Measurements from ENCODE around the gene COL11A2. TPM values are rescaled to one million over a fixed set of nuclear protein-coding genes. Genes with fewer than 3 reads are reported as not detected.
A peak's percentile ranks its signal among the peaks of the same experiment; 100 is the strongest.

The COL11A2 gene
- total RNA-seq, 1 donor from 2014 or later = 3.3 TPM

DNA sequence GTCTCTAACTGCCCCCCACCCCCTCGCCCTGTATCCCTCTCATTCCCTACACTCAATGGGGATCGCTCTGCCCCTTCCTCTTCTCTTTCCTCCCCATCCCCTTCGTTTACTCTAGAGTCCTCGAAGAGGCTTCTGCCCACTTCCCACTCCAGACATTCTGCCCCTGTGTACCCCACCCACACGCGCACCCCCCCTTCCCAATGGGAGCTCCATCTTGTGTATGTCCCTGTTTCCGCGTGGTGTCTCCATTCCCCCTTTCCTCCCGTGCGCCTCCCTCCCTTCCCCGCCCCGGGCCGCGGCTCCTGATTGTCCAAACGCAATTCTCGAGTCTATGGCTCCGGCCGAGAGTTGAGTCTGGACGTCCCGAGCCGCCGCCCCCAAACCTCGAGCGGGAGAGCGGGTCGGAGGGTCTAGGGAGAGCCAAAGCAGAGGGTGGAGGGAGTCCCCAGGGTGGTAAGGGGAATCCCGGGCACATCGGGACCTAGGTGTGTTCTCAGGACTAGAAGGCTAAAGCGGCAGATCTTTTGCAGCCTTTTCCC lies 15.4 kb upstream of the COL11A2 start:
- Mint-ChIP-seq H3K4me3 (ENCODE audit: unreplicated experiment) (peak overlapping the region; percentile 97), H3K27me3 (ENCODE audit: unreplicated experiment) (no peaks in the 10 kb centered on the region), H3K9me3 (ENCODE audit: unreplicated experiment) (no peaks in the 10 kb centered on the region), H3K4me1 (ENCODE audit: unreplicated experiment) (peaks cover 54% of the 10 kb centered on the region), H3K27ac (ENCODE audit: unreplicated experiment) (peak overlapping the region; percentile 97), H3K36me3 (ENCODE audit: unreplicated experiment) (peaks cover 29% of the 10 kb centered on the region)
- peak; percentile 88 for DNase-seq (ENCODE audit: extremely low spot score, unreplicated experiment)
- TF ChIP-seq, protein P1, sequence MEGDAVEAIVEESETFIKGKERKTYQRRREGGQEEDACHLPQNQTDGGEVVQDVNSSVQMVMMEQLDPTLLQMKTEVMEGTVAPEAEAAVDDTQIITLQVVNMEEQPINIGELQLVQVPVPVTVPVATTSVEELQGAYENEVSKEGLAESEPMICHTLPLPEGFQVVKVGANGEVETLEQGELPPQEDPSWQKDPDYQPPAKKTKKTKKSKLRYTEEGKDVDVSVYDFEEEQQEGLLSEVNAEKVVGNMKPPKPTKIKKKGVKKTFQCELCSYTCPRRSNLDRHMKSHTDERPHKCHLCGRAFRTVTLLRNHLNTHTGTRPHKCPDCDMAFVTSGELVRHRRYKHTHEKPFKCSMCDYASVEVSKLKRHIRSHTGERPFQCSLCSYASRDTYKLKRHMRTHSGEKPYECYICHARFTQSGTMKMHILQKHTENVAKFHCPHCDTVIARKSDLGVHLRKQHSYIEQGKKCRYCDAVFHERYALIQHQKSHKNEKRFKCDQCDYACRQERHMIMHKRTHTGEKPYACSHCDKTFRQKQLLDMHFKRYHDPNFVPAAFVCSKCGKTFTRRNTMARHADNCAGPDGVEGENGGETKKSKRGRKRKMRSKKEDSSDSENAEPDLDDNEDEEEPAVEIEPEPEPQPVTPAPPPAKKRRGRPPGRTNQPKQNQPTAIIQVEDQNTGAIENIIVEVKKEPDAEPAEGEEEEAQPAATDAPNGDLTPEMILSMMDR (IDR thresholded peaks at IDR 0.05) = no peak

DNA sequence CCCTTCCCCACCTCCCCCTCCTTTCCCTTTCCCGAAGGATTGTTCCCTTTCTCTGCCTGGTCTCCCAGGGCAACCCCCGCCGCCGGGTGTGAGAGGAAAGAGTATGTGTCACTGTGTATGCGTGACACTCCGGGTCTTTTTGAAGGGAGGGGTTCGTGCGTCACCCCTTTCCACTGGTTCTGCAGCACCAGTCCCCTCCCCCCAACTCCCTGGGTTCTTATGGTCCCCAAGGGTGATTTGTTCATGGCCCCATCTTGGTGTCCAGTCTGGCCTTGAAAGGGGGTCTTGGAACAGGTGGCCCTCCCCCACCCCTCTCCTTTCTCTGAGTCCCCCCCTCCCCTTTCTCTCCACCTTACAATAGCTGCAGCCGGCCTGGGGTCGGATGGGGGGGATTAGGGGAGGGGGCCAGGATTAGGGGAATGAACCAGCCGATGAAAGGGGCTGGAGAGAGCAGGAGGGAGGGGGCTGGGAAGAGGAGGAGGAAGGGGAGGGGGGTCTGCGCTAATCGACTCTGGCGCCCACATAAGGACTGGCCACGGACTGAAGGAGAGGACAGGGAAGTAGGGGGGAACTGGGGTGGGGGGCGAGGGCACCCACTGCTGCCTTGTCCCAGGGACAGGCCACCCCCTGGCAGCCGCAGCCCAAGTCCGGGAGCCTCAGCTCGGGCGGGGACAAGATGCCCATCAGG lies 14.7 kb upstream of the COL11A2 start:
- TF ChIP-seq, protein P1 (IDR thresholded peaks at IDR 0.05) = no peak
- Mint-ChIP-seq H3K27me3 (ENCODE audit: unreplicated experiment) (no peaks in the 10 kb centered on the region), H3K27ac (ENCODE audit: unreplicated experiment) (peak overlapping the region; percentile 97), H3K4me1 (ENCODE audit: unreplicated experiment) (peaks cover 55% of the 10 kb centered on the region), H3K4me3 (ENCODE audit: unreplicated experiment) (peak overlapping the region; percentile 97), H3K36me3 (ENCODE audit: unreplicated experiment) (peaks cover 33% of the 10 kb centered on the region), H3K9me3 (ENCODE audit: unreplicated experiment) (no peaks in the 10 kb centered on the region)
- no peak for DNase-seq (ENCODE audit: extremely low spot score, unreplicated experiment)

DNA sequence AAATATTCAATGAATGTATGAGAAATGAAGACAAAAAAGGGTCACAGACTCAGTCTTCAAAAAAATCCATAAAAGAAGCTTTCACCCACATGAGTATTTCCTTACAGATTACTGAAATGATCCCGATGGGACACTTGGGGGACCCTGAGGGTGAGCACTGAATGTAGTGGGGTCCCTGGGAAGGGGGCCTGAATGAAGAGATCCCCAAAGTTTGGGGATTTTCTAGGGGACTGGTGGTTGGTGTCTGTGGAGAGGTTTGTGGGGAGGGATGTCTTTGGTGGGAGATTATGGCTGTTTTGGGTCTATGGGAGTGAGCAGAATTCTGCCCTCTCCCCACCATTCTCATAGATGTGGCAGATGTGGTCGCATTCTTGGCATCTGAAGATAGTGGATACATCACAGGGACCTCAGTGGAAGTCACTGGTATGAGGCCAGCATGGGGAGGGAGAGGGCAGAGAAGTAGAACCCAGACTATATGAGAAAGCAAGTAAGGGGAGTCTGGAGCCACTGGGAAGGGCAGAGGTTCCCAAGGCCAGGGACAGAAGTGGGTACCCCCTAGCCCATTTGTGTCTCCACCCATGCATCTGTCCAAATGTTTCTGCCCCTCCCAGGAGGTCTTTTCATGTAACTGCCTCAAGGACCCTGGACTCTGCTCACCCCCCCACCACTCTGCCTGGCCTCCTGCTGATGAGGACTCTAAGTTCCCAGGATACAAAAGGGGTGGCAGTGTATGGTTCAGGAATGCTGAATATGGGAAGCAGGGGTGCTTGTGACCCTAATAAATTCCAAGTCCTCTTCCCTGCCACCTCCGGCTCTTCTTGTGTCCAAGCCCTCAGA lies 14.0 kb upstream of the COL11A2 start:
- H3K4me1 Mint-ChIP-seq (ENCODE audit: unreplicated experiment) = peaks cover 61% of the 10 kb centered on the region
- H3K27ac Mint-ChIP-seq (ENCODE audit: unreplicated experiment) = peak overlapping the region; percentile 72
- no peak for DNase-seq (ENCODE audit: extremely low spot score, unreplicated experiment)
- TF ChIP-seq, protein P1 (IDR thresholded peaks at IDR 0.05) = no peak
- H3K4me3 Mint-ChIP-seq (ENCODE audit: unreplicated experiment) = peak overlapping the region; percentile 30
- H3K27me3 Mint-ChIP-seq (ENCODE audit: unreplicated experiment) = no peaks in the 10 kb centered on the region
- H3K36me3 Mint-ChIP-seq (ENCODE audit: unreplicated experiment) = peaks cover 37% of the 10 kb centered on the region
- no peaks in the 10 kb centered on the region for H3K9me3 Mint-ChIP-seq (ENCODE audit: unreplicated experiment)

DNA sequence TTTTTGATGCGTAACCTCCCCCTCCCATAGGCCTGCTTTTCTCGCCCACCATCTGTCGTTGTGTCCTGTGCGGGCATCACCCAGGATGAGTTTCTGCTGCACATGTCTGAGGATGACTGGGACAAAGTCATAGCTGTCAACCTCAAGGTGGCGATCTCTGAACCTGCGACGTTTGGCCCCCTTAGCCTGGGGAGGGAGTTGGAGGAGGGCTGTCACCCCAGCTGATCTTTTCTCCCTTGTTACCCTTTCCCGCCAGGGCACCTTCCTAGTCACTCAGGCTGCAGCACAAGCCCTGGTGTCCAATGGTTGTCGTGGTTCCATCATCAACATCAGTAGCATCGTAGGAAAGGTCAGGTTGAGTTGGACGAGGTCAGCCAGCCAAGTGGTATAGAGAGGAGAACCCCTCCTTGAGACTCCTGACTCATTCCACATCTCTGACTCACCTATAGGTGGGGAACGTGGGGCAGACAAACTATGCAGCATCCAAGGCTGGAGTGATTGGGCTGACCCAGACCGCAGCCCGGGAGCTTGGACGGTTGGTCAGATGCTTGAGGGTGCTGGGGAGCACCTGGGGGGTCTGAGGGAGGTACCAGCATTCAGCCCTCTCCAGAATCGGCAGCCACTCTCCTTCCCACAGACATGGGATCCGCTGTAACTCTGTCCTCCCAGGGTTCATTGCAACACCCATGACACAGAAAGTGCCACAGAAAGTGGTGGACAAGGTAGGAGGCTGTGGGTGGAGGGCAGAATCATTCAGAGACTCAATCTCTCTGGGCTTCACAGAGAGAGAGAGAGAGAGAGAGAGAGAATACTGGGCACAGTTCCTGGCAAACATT lies 13.1 kb upstream of the COL11A2 start:
- Mint-ChIP-seq H3K36me3 (ENCODE audit: unreplicated experiment) (peaks cover 38% of the 10 kb centered on the region), H3K27me3 (ENCODE audit: unreplicated experiment) (no peaks in the 10 kb centered on the region), H3K27ac (ENCODE audit: unreplicated experiment) (peak overlapping the region; percentile 72), H3K4me1 (ENCODE audit: unreplicated experiment) (peaks cover 66% of the 10 kb centered on the region), H3K4me3 (ENCODE audit: unreplicated experiment) (peak overlapping the region; percentile 76), H3K9me3 (ENCODE audit: unreplicated experiment) (no peaks in the 10 kb centered on the region)
- no peak for DNase-seq (ENCODE audit: extremely low spot score, unreplicated experiment)
- TF ChIP-seq, protein P1 (IDR thresholded peaks at IDR 0.05) = no peak
